Breast epithelium (tissue), 4 donors: ENCODE measurements around the gene CTXN1. TPM values are rescaled to one million over a fixed set of nuclear protein-coding genes. Genes with fewer than 3 reads are reported as not detected.

Source experiments
- DNase-seq, 2 donors: peaks; one replicate each; pipeline ENCODE4 v3.0.0-alpha.2; 2019; ENCODE audit warnings: low spot score in 2 of 2
- H3K27ac ChIP-seq, 2 donors: fragments of 200-600 bp; sonication (generic) in 1 of 2; one replicate each; pipeline ENCODE4 v1.5.1; 2016 to 2019; ENCODE audit warnings: mild to moderate bottlenecking in 1 of 2
- H3K27me3 ChIP-seq, 2 donors: fragments of 200-600 bp; sonication (generic) in 1 of 2; one replicate each; pipeline versions ENCODE4 v1.5.1 to v1.6.0; 2017 to 2019; ENCODE audit warnings: control low read depth in 1 of 2, mild to moderate bottlenecking in 1 of 2
- H3K36me3 ChIP-seq: fragments of 200-600 bp; one replicate; pipeline ENCODE4 v1.5.1; 2019
- H3K4me1 ChIP-seq, 2 donors: fragments of 200-600 bp; sonication (generic); one replicate each; pipeline ENCODE4 v1.5.1; 2016 to 2019; ENCODE audit warnings: control low read depth in 1 of 2
- H3K4me3 ChIP-seq, 3 donors: fragments of 200-600 bp; sonication (generic); 1 replicate in 2 of 3; 2 replicates in 1 of 3; pipeline ENCODE4 v1.5.1; 2016 to 2019; ENCODE audit warnings: mild to moderate bottlenecking in 3 of 3, moderate library complexity in 2 of 3
- H3K9me3 ChIP-seq, 2 donors: fragments of 200-600 bp; sonication (generic) in 1 of 2; one replicate each; pipeline ENCODE4 v1.5.1; 2016 to 2019; ENCODE audit warnings: control low read depth in 1 of 2
- POLR2A ChIP-seq: fragments of 450-650 bp; IDR thresholded peaks from one replicate; pipeline ENCODE4 v1.6.1; 2016; ENCODE audit warnings: antibody characterized with exemption, mild to moderate bottlenecking, moderate library complexity
- POLR2AphosphoS5 ChIP-seq, 3 donors: sonication (generic); formaldehyde crosslinking; IDR thresholded peaks; one replicate each; pipeline ENCODE4 v1.6.1; 2017; ENCODE audit warnings: antibody characterized with exemption in 3 of 3
- intact Hi-C: fragments of 100-400 bp; cut with DNase I; formaldehyde crosslinking; loops from one replicate; pipeline ENCODE4 v1.15.1; 2023; ENCODE audit warnings: low total_unique reads
- total RNA-seq, 3 donors: library from RNA; depleted of rRNA; stranded (reverse); fragments of >200 nt; gene quantifications; one replicate each; pipeline ENCODE4 v1.1.0, GENCODE V29; 2016
- TF ChIP-seq, protein P1 (sequence below), 3 donors: fragments of 450-650 bp; IDR thresholded peaks; one replicate each; pipeline ENCODE4 v1.5.1; 2016 to 2017; ENCODE audit warnings: antibody characterized with exemption in 3 of 3, mild to moderate bottlenecking in 3 of 3, moderate library complexity in 3 of 3

The CTXN1 gene
- total RNA-seq, 3 donors from 2014 or later: 0.32 to 9.5 (median 5.6) TPM

DNA sequence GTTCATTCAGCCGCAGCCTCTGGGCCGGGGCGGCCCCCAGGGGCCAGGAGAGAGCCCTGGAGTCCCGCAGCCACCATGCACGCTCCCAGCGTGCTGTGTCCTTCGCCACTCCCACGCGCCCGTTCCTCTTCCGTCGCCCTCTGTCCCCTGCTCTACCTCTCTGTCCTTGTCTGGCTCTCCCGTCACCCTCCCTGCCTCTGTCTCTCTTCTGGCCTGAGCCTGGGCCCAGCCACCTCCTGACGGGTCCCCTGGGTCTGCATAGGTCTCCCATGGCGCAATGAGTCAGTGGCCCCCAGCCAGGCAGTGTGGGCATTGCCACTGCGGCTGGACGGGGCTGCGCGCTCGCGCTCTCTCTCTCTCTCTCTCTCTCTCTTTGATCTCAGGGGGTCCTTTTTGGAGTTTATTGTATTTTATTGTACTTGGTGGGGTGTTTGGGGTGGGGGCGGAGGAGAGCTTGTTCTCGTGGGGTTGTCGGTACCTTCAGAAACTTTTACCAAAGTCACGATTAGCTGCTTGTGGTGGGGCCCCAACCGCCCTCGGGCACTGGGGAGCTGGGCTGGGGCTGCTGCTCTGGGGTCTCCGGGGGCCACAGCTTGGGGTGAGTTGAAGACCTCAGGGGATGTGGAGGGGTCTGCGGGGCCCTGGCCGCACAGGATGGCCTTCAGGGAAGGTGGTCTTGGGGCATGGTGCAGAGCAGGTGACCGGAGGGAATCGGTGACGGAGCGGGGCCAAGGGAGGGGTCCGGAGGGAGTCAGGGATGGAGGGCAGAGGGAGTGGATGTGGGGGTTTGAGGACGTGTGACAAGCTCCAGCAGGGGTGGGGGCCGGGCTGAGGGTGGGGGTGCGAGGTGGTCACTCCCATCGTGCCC is 13.0 kb downstream of the CTXN1 start:
- no peak for DNase-seq
- Histone ChIP-seq H3K4me3 (no peak overlapping the region), H3K27ac (no peak overlapping the region), H3K36me3 (peaks cover 27% of the 10 kb centered on the region), H3K4me1 (peaks cover 9 to 20% of the 10 kb centered on the region in 2 donors), H3K27me3 (peaks cover 7 to 29% of the 10 kb centered on the region in 2 donors), H3K9me3 (no peaks in the 10 kb centered on the region)
- intact Hi-C loops: no loop called here
- TF ChIP-seq POLR2AphosphoS5 (IDR thresholded peaks at IDR 0.05) (no peak), POLR2A (no peak)
- TF ChIP-seq, protein P1, sequence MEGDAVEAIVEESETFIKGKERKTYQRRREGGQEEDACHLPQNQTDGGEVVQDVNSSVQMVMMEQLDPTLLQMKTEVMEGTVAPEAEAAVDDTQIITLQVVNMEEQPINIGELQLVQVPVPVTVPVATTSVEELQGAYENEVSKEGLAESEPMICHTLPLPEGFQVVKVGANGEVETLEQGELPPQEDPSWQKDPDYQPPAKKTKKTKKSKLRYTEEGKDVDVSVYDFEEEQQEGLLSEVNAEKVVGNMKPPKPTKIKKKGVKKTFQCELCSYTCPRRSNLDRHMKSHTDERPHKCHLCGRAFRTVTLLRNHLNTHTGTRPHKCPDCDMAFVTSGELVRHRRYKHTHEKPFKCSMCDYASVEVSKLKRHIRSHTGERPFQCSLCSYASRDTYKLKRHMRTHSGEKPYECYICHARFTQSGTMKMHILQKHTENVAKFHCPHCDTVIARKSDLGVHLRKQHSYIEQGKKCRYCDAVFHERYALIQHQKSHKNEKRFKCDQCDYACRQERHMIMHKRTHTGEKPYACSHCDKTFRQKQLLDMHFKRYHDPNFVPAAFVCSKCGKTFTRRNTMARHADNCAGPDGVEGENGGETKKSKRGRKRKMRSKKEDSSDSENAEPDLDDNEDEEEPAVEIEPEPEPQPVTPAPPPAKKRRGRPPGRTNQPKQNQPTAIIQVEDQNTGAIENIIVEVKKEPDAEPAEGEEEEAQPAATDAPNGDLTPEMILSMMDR (IDR thresholded peaks at IDR 0.05): no peak

DNA sequence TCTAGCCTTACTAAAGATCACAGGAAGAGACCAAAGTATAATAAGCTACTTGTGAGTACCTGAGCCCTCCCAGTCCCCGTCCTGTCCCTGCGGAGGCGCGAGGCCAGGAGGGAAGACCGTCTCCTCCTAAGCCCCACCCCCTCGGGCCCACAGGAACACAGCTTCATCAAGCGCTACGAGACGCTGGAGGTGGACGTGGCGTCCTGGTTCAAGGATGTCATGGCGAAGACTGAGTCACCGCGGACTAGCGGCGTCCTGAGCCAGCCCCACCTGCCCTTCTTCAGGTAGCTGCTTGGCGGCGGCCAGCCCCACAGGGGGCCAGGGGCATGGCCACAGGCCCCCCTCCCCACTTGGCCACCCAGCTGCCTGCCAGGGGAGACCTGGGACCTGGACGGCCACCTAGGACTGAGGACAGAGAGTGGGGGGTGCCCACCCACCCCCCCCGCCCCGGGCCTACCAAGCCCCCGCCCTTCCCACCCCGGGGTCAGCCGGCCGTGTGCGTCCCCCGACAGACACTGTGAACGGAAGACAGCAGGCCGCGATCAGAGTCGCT is 13.7 kb downstream of the CTXN1 start:
- Histone ChIP-seq H3K4me3 (no peak overlapping the region), H3K9me3 (no peaks in the 10 kb centered on the region), H3K27ac (no peak overlapping the region), H3K4me1 (peaks cover 5 to 15% of the 10 kb centered on the region in 2 donors), H3K27me3 (peaks cover 7 to 21% of the 10 kb centered on the region in 2 donors), H3K36me3 (peaks cover 27% of the 10 kb centered on the region)
- intact Hi-C loops: no loop called here
- DNase-seq: no peak
- TF ChIP-seq, protein P1 (IDR thresholded peaks at IDR 0.05): no peak
- no peak for TF ChIP-seq POLR2AphosphoS5 (IDR thresholded peaks at IDR 0.05)
- TF ChIP-seq POLR2A: no peak

DNA sequence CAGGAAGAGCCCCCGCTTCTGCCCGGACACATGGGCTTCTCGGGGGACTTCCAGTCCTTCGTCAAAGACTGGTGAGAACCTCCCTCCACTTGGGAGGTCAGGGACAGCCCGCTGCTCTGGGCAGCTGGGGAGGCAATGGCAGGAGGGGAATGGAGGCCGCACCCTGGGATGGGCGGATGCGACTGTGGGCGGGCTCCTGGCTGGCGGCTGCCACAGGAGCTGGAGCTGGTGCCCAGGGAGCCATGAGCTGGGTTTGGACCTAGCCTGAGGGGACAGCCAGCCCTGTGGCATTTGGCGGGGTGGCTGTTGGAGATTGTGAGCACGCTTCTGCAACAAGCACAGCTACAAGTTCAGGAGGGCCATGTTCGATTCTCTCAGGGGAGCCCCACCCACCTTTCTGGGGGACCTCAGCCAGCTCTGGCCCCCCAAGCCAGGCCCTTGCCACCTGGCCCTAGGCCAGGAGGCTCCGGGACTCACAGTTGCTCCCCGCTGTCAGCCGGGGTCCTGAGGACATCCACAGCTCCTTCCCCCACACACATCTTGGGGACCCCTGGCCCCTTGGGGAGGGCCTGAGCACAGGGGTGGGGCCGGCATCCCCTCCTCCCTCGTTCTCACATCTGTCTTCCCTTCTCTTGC is 14.3 kb downstream of the CTXN1 start:
- no peak overlapping the region for H3K27ac ChIP-seq
- H3K36me3 ChIP-seq: peaks cover 27% of the 10 kb centered on the region
- no peaks in the 10 kb centered on the region for H3K9me3 ChIP-seq
- H3K27me3 ChIP-seq: peaks cover 7 to 16% of the 10 kb centered on the region in 2 donors
- H3K4me1 ChIP-seq: peaks cover 3 to 9% of the 10 kb centered on the region in 2 donors
- no peak for DNase-seq
- intact Hi-C loops: no loop called here
- TF ChIP-seq POLR2AphosphoS5 (IDR thresholded peaks at IDR 0.05) (no peak), POLR2A (no peak)
- TF ChIP-seq, protein P1 (IDR thresholded peaks at IDR 0.05): no peak
- H3K4me3 ChIP-seq: no peak overlapping the region

DNA sequence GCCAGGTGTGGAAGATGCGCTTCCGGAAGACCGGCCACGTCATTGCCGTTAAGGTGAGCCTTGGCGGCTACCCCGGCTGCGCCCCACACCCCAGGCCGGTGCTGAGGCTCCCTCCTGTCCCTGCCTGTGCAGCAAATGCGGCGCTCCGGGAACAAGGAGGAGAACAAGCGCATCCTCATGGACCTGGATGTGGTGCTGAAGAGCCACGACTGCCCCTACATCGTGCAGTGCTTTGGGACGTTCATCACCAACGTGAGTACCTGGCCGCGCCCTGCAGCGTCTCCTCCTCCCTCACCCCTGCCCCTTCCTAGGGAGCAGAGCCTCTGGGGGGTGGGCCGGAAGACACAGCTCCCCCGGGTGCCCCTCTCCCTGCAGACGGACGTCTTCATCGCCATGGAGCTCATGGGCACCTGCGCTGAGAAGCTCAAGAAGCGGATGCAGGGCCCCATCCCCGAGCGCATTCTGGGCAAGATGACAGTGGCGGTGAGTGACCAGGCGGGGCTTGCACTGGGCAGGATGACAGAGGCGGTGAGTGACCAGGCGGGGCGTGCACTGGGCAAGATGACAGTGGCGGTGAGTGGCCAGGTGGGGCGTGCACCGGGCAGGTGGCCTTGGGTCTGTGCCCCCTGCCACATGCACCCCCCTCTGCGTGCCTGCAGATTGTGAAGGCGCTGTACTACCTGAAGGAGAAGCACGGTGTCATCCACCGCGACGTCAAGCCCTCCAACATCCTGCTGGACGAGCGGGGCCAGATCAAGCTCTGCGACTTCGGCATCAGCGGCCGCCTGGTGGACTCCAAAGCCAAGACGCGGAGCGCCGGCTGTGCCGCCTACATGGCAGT is 15.4 kb downstream of the CTXN1 start:
- intact Hi-C loops: no loop called here
- TF ChIP-seq POLR2A (no peak), POLR2AphosphoS5 (IDR thresholded peaks at IDR 0.05) (no peak)
- TF ChIP-seq, protein P1 (IDR thresholded peaks at IDR 0.05): no peak
- H3K27me3 ChIP-seq: peaks cover 0 to 5% of the 10 kb centered on the region in 2 donors

More for the DNA sequence above, 15.4 kb downstream of the CTXN1 start:
- Histone ChIP-seq H3K4me1 (peaks cover 0 to 3% of the 10 kb centered on the region in 2 donors), H3K4me3 (no peak overlapping the region), H3K36me3 (peaks cover 27% of the 10 kb centered on the region), H3K9me3 (no peaks in the 10 kb centered on the region), H3K27ac (no peak overlapping the region)
- no peak for DNase-seq
